Epidermal melanocyte (primary cell): ENCODE results near the gene ADPGK.

Source experiments
- DNase-seq: peaks from one replicate; pipeline ENCODE4 v3.0.0; 2011; ENCODE audit warnings: low spot score; ENCODE audit not compliant: insufficient read length

The ADPGK gene

DNA sequence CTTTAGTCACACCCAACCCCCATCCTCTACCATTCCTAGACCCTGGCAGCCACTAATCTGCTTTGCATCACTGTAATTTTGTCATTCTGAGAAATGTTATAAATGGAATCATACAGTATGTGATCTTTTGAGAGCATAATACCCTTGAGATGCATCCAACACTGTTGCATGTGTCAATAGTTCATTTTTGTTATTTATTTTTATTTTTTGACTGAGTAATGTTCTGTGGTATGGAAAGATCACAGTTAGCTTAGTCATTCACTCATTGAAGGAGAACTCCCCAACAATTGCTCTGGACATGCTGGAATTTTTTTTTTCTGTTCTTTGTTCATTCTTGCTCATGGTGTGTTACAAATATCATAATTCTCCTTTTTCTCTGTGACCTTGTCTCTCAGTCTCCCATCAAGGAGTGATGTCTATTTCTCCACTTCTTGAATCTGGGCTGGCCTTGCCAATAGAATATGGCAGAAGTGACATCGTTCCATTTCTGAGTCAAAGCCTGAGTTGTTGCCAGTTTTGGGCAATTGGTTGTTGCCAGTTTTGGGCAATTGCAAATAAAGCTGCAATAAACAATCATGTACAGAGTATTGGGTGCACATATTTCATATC lies 6.8 kb upstream of the ADPGK start:
- DNase-seq: no peak

DNA sequence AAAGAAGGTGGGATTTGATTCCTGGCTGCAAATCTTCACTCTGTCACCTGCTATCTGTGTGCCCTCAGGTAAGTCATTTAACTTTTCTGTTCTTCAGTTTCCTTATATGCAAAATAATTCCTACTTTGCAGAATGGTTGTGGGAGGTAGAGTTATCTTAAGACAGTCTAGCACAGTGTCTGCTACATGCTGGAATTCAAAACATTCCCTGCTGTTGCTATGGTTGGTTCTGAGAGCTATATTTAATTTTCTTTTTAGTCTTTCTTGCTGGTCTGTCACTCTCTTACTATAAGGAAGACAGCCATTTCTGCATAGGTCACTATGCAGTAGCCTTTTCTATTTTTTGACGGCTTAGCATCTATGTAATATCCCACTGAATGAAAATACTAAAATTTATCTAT lies 4.0 kb upstream of the ADPGK start:
- DNase-seq: no peak

DNA sequence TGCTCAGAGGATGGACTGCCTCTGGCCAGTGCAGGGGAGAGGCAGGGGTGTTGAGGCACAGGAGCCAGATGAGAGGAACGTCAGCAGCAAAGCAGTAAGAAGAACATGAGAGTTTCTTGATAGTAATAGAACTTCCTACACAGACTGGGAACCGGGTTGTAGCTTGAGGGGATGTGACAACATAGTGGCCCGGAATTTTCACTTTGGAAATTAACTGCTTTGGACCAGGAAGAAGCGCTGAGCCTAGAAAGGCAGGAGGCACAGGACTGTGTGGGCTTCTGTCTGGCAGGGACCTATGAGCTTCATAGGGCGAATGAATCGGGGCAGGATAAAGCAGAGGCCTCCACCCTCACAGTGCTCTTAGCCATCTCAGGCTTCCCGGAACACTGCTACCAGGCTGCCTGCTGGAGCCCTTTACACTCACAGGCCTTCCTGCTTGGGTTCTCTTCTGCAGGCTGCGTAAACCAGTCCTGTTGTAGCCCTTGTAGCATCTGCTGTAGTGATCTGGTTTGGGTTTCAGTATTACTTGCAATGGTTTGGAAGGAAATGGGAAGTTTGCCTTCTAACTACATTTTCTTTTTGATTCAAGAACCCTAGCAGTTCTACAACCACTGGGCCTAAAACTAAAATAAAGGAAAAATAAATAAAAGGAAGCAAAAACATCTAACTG lies 3.3 kb upstream of the ADPGK start:
- no peak for DNase-seq

DNA sequence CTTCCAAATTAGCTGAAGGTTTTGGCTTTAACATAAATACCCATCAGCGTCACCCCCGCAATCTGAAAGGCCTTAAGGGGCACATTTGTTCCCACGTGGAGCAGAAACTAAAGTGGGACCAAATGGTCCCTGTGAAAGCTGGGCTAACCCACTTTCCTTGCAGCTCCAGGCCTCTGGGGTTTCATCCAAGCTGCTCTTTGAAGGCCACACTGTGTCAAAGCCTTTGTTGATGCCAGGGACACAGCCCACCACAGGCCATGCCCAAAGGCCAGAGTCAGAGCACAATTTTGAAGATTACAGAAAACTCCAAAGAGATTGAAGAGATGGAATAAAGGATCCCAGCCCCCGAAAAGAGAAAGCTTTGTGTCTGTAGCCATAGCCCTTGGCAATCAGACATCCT lies 2.7 kb upstream of the ADPGK start:
- no peak for DNase-seq

DNA sequence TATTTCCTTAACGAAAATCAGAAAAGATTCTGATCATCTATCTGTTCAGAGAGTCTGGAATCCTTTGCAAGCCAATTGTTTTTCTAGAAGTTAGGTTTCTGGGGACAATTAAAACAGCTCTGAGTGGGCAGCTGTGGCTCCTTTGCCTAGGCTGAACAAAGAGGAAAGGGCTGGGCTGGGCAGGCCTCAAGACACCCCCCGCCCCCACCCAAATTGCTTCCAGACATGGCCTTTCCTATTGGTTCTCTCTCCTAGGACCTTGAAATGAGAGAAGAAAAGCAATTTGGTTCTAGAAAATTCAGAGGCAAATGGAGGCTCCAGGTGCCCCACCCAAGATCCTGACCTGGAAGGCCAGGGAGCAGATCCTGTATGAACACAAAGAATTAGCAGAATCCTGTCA lies 2.3 kb upstream of the ADPGK start:
- no peak for DNase-seq

DNA sequence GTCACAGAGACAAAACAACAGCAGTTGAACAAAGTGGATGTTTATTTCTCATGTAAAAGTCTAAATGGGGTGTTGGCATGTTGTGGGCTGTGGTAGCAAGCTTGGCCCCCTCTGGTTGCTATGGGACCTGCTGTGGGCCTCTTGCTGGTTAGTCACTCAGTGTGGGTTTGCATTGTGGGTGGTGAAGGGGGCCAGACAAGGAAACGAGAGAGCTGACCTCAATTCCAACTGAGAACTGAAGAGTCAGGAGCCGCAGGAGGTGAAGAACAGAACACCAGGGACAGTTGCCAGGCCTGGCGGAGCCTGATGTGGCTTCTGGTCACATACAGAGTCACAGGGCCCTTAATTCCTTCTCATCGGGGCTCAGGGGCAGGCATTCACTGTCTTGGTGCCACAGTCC lies 1.9 kb upstream of the ADPGK start:
- DNase-seq: no peak

DNA sequence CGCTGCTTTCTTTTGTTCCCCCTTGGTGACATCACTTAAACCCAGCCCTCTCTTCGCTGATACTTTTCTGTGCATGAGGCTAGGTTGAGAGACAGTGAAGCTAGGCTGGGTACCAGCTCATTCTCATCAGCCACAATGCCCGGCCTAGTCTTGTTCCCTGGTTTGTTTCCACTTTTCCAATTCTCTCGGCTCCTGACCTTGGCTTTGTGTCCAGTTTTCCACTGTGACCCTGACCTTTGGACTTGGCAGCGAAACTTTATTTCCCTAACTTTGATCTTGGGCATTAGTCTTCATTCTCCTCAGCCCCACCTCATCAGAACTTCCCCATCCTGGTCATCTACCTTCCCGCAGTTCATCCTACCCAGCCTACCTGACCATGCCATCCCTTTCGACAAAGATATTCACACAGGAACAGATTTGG lies 908 bp upstream of the ADPGK start:
- DNase-seq: no peak

DNA sequence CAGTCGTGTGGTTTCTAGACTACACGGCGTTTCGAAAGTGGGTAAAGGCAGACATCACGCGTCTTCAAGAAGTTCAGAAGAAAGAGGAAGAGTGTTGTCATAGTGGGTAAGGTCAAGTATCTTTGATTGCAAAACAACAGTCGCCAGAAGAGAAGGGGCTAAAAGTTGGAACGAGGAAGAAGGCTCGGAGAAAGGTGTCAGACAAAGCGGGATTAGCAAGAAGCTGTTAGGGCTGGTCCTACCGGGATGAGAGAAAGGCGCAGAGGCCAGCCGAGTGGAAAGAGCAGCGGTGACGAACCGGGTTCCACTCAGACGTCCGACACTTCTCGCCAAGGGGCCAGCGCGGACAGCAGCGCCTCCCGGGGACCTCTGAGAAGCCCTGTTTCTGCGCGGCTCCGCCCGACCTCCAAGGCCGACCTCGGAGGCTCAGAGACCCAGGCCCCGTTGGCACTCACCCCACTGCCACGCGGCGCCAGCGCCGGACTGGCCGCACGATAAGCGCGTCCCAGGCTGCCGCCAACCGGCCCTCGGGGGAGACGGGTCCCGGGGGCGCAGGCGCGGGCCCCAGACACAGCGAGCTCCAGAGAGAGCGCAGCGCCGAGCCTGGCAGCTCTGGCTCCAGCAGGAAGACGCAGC lies 436 bp downstream of the ADPGK start:
- no peak for DNase-seq

DNA sequence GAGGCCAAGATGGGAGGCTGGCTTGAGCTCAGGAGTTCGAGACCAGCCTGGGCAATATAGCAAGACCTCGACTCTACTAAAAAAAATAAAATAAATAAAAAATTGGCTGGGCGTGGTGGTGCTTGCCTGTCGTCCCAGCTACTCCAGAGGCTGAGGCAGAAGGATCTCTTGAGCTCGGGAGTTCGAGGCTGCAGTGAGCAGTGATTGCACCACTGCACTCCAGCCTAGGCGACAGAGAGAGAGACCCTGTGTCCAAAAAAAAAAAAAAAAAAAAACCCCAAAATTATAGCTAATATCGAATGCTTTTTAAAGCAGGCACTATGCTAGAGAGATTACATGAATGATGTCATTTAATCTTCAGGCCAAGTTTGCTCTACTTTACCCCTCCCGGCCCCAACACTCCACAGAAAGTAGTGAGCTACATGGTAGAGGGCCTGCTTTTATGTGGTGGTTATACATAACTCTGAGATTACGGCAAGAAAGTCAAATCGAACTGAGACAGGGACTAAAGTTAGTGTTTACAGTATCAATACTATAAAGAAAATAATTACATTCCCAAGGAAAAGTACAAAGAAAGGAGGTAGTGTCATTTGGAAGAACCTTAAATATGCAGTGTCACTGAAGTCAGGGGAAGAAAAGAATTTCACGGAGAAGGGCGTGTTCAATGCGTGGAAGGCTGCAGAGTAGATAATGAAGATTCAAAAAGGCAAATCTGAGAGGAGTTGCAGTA lies 1.1 kb downstream of the ADPGK start:
- no peak for DNase-seq

DNA sequence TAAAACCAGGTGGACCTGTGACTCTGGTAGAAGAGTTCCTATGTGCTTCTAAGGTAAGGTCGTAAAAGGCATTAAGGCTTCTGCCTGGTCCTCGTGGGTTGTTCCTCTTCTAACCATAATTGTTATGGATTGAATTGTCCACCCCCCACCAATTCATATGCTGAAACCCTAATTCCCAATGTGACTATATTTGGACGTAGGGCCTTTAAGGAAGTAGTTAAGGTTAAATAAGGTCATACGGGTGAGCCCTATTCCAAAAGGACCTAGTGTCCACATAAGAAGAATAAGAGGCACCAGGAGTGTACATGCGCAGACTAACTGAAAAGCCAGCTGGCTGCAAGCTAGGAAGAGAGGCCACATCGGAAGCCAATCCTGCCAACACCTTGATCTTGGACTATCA lies 1.9 kb downstream of the ADPGK start:
- DNase-seq: no peak

DNA sequence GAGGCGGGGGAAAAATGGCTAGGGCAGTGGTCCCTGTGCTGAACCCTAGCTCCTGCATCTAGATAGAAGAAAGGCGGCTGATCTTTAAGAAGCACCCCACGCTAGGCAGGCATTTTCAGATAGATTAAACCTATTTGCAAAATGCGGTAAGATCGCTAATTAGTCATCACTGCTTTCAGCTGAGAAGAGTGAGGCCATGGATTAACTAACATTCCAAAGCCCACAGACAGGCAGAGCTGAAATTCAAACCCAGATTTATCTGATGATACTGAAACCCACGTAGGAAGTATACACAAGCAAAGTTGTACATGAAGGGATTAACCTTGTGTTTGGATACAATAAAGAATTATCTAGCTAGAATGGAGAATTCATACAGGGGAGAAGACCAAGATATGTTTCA lies 4.8 kb downstream of the ADPGK start:
- DNase-seq: no peak

DNA sequence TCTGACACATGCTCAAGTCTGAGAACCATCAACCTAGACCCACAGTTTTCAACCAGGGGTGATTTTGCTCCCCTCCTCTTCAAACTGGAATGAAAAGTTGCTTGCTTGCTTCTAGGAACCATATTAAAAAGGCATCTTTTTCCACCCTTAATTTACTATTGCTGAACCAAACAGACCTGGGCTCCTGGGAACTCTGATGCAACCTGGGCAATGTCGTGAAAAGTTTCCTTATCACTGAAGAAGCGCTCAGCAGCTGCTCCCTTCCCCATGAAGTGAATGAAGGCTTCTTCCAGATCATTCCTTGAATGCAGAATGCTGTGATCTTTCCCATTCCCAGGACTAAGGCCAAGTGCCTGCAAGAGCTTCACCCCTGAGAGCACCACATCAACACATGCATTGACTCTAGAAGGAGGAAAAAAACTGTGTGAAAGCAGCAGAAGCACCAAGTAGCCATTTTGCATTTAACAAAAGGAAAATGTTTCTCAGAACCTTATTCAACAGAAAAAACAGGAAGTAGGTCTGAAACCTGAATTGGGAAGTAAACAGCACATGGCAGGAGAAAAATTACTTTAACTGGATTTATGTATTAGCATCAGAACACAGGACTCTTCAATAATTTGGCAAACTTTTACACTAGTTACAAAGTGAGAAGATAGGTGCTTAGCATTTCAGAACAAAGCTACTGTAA lies 8.7 kb downstream of the ADPGK start:
- no peak for DNase-seq

DNA sequence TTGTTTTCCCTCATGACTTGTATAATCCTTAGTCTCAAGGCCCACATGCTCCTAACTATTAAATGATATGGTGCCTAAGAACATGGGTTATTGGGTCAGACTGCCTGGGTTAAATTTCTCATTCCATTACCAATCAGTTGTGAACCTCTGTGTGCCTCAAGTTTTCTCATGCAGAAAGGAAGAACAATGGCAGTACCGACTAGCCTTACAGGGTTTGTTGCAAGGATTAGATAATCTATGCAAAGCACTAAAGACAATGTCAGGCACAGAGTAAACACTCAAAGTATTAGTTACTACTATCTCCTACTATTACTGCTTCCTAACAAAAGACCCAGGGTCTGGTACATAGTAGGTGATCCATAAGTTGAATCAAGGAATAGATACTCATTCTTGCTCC lies 12.2 kb downstream of the ADPGK start:
- no peak for DNase-seq

DNA sequence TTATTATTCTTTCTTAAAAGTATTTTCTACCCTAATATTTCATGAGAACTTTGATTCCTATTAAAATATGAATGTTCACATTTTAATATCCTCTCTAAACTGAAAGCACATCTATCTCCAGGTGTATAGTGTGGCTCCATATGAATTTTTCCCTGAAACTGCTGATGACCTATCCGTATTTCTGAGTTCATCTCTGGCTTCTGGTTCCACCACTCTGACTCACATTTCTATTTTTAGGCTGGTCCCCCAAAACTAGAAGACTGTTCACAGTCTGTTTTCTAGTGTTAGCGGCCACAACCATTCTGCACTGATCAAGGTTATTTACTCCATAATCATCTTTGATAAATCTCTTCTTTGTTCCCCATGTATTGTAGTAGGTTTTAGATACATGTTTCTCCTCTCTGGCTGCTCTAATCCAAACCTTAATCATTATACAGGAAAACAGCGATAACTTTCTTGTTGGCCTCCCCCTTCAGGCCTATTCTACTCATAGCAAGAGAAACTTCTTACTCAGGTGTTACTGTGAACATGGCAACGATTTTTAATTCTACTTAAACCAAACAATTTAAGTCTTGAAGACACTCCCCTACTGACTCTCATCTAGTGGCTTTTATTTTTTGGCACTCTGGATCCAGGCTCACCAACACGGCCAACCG lies 12.8 kb downstream of the ADPGK start:
- DNase-seq: no peak

DNA sequence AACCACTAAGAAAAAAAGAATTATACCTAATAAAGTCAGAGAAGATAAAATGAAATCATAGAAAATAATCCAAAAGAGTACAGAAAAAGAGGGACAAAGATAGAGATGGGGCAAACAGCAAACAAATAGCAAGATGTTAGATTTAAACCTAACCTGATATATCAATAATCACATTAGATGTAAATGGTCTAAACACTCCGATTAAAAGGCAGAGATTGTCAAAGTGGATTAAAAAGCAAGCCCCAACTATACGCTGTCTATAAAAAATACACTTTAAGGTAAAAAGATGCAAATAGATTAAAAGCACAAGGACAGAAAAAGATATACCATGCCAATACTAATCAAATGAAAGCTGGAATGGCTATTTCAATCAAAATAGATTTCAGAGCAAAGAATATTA lies 16.8 kb downstream of the ADPGK start:
- no peak for DNase-seq

DNA sequence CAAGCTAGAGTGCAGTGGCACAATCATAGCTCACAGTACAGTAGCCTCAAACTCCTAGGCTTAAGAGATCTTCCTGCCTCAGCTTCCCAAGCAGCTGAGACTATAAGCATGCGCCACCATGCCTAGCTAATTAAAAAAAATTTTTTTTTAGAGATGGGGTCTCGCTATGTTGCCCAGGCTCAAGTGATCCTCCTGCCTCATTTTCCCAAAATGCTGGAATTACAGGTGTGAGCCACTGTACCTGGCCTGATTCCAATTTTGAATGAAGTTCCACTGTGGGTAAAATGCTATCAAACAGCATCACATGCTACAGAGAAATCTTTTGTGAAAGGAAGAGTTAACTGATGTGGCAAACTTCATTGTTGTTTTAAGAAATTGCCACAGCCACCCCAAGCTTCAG lies 17.5 kb downstream of the ADPGK start:
- DNase-seq: no peak

DNA sequence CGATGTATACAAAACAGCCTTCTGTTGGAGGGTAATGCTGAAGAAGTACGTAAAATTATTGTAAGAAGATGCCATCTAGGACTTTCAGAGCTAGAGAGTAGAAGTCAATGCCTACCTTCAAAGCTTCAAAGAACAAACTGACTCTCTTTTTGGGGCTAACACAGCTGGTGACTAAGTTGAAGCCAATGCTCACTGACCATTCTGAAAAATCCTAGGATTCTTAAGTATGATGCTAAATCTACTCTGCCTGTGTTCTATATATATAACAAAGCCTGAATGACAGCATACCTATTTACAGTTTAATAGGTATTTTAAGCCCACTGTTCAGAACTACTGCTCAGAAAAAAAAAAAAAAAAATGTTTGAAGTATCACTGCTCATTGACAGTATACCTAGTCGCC lies 18.9 kb downstream of the ADPGK start:
- no peak for DNase-seq

DNA sequence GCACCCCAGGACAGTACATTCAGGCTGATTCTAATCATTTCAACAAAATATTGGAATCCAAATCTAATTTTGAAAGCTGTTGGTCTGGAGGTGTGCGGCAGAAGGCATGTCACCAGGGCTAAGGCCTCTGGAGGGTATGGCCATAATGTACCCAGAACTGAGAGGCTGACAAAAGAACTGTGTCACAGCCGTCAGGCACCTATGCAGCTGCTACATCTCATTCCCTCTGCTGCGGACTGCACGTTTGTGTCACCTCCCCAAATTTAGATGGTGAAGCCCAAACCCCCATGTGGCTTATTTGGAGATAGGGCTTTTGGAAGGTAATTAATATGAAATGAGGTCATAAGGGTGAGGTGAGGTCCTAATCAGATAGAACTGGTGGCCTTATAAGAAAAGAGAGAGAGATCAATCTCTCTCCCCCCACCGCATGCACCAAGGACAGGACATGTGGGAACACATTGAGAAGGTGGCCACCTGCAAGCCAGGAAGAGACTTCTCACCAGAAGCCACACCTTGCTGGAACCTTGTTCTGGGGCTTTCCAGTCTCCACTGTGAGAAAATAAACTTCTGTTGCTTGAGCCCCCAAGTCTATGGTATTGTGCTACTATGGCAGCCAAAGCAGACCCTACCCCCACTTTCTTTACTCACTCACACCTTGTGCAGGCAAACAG lies 22.8 kb downstream of the ADPGK start:
- no peak for DNase-seq

DNA sequence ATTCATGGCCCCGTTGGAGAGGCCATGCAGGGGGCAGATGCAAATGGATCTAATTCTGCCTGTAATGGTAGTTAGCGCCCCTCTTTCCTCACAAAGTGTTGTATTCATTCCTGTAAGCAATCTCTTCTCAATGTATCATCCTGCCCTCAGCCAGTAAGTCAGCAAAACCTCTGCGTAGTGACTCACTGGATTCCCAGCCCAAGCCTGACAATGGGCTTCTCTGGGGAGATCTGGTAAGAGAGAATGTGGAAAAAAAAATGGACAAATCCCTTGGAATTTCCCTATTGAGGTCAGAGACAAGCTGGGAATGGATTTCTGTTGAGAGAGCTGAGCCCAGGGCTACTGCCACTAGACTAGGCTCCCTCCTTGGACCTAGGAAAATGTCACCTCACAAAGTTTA lies 25.4 kb downstream of the ADPGK start:
- DNase-seq: no peak

DNA sequence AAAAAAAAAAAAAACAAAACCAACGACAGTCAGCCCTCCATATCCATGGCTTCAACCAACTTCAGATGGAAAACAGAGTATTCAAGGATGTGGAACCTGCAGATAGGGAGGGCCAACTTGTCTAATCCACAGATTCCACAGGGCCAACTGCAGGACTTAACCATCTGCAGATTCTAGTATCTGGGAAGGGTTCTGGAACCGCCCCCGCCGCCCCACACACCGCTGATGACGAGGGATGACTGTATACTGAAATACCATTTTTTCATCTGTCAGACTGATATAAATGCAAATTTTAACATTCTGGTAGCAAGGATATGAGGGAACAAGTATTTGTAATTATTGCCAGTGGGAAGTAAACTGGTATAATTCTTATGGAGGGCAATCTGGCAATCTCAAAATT lies 29.5 kb downstream of the ADPGK start:
- no peak for DNase-seq
